IMR-90 (cell line): Measurements from ENCODE around the gene ADAMTS6. TPM values are rescaled to one million over a fixed set of nuclear protein-coding genes. Genes with fewer than 3 reads are reported as not detected.
A peak's percentile ranks its signal among the peaks of the same experiment; 100 is the strongest.

ENCODE experiments used
- ATAC-seq: fragments of 200-7000 bp; cut with Tn5 transposase; 2 replicates; pipeline ENCODE4 v1.9.1; 2020; ENCODE audit warnings: low read depth, mild to moderate bottlenecking, moderate library complexity
- BruUV-seq: library from RNA; stranded (reverse); fragments of 400-500 nt; replicated peaks from 2 replicates; lab custom pipeline; 2021; lab: Mats Ljungman, UMichigan
- CTCF ChIA-PET: fragments of 300-600 bp; formaldehyde crosslinking; extraction: SDS; loops from one replicate; lab custom pipeline; 2021; ENCODE audit warnings: antibody characterized with exemption; lab: Yijun Ruan, JAX
- POLR2A ChIA-PET: fragments of 300-600 bp; sonication (Branson Sonifier 250); formaldehyde crosslinking; loops from one replicate; lab custom pipeline; 2022; ENCODE audit warnings: antibody characterized with exemption; ENCODE audit not compliant: unreplicated experiment; lab: Charles Lee
- DNase-seq: peaks from one replicate; pipeline ENCODE4 v3.0.0; 2013
- H2AFZ ChIP-seq: replicated peaks from 2 replicates; pipeline ENCODE3; 2013; ENCODE audit warnings: low read length, mild to moderate bottlenecking; ENCODE audit not compliant: poor library complexity
- H2AK5ac ChIP-seq: 2 replicates; pipeline ENCODE4 v1.6.1; 2013; ENCODE audit warnings: low read depth, low read length, inconsistent platforms
- H2AK9ac ChIP-seq: replicated peaks from 2 replicates; pipeline ENCODE3; 2013; ENCODE audit warnings: mild to moderate bottlenecking, low read depth, low read length, moderate library complexity; ENCODE audit not compliant: poor library complexity
- H2BK120ac ChIP-seq: 2 replicates; pipeline ENCODE4 v1.6.1; 2013; ENCODE audit warnings: low read depth, low read length, inconsistent platforms
- H2BK15ac ChIP-seq: 3 replicates; pipeline ENCODE4 v1.6.1; 2013; ENCODE audit warnings: low read depth, low read length, inconsistent platforms
- H2BK20ac ChIP-seq: 2 replicates; pipeline ENCODE4 v1.6.1; 2013; ENCODE audit warnings: low read depth, mild to moderate bottlenecking, inconsistent platforms, low read length, moderate library complexity
- H2BK5ac ChIP-seq: 2 replicates; pipeline ENCODE4 v1.6.1; 2013; ENCODE audit warnings: mild to moderate bottlenecking, low read depth, low read length, inconsistent platforms; ENCODE audit not compliant: poor library complexity, severe bottlenecking
- H3K14ac ChIP-seq: replicated peaks from 2 replicates; pipeline ENCODE4 v1.6.1; 2013; ENCODE audit warnings: low read depth, low read length, inconsistent platforms
- H3K18ac ChIP-seq: 2 replicates; pipeline ENCODE4 v1.6.1; 2013; ENCODE audit warnings: low read depth, low read length, control low read depth
- H3K23ac ChIP-seq: 2 replicates; pipeline ENCODE4 v1.6.1; 2013; ENCODE audit warnings: low read depth, low read length, inconsistent platforms
- H3K27ac ChIP-seq: 2 replicates; pipeline ENCODE4 v1.5.1; 2013; ENCODE audit warnings: mild to moderate bottlenecking, control low read depth, low read length; ENCODE audit not compliant: insufficient read depth
- H3K27me3 ChIP-seq: 2 replicates; pipeline ENCODE4 v1.6.1; 2013; ENCODE audit warnings: low read length; ENCODE audit not compliant: control insufficient read depth, insufficient read depth
- H3K36me3 ChIP-seq: 2 replicates; pipeline ENCODE4 v1.6.1; 2013; ENCODE audit warnings: low read length, mixed read lengths; ENCODE audit not compliant: control insufficient read depth, insufficient read depth
- H3K4ac ChIP-seq: 2 replicates; pipeline ENCODE4 v1.6.1; 2013; ENCODE audit warnings: low read depth, low read length, inconsistent platforms
- H3K4me1 ChIP-seq: 2 replicates; pipeline ENCODE4 v1.6.1; 2013; ENCODE audit warnings: low read length, mixed read lengths; ENCODE audit not compliant: control insufficient read depth, insufficient read depth
- H3K4me2 ChIP-seq: 2 replicates; pipeline ENCODE4 v1.6.1; 2013; ENCODE audit warnings: low read depth, mild to moderate bottlenecking, control low read depth, low read length, moderate library complexity
- H3K4me3 ChIP-seq: 2 replicates; pipeline ENCODE4 v1.5.1; 2013; ENCODE audit warnings: low read depth, mild to moderate bottlenecking, control low read depth, low read length, moderate library complexity; ENCODE audit not compliant: insufficient read depth
- H3K56ac ChIP-seq: 2 replicates; pipeline ENCODE4 v1.6.1; 2013; ENCODE audit warnings: low read length, inconsistent platforms; ENCODE audit not compliant: insufficient read depth; ENCODE audit errors: extremely low read depth
- H3K79me1 ChIP-seq, 2 experiments: 2 replicates each; pipeline ENCODE4 v1.6.1; 2013; ENCODE audit warnings: low read length in 2 of 2, inconsistent platforms in 1 of 2, low read depth in 1 of 2
- H3K9ac ChIP-seq: 2 replicates; pipeline ENCODE4 v1.6.1; 2013; ENCODE audit warnings: low read depth, low read length, control low read depth
- H3K9me1 ChIP-seq: 2 replicates; pipeline ENCODE4 v1.6.1; 2013; ENCODE audit warnings: low read length, inconsistent platforms; ENCODE audit not compliant: insufficient read depth
- H3K9me3 ChIP-seq: 2 replicates; pipeline ENCODE4 v1.6.1; 2013; ENCODE audit warnings: low read length; ENCODE audit not compliant: control insufficient read depth, insufficient read depth
- H4K20me1 ChIP-seq: 2 replicates; pipeline ENCODE4 v1.6.1; 2013; ENCODE audit warnings: low read length, inconsistent platforms; ENCODE audit not compliant: insufficient read depth
- H4K5ac ChIP-seq: 2 replicates; pipeline ENCODE4 v1.6.1; 2013; ENCODE audit warnings: mild to moderate bottlenecking, low read depth, low read length, control low read depth
- H4K8ac ChIP-seq, 2 experiments: 2 replicates each; pipeline ENCODE4 v1.6.1; 2013; ENCODE audit warnings: low read depth in 2 of 2, low read length in 2 of 2, control low read depth in 1 of 2, inconsistent platforms in 1 of 2
- H4K91ac ChIP-seq: 2 replicates; pipeline ENCODE4 v1.6.1; 2013; ENCODE audit warnings: low read depth, low read length, inconsistent platforms; ENCODE audit not compliant: insufficient read depth
- ELK1 ChIP-seq: fragments of 150-350 bp; IDR thresholded peaks from 2 replicates; pipeline ENCODE4 v1.6.1; 2016; ENCODE audit warnings: low read depth, mild to moderate bottlenecking, low read length, moderate library complexity, borderline replicate concordance
- WGBS, 2 experiments: methylation state at CpG; one replicate each; pipeline versions ENCODE4 v1.1.5 to v1.1.7; 2013; ENCODE audit warnings: missing lambda C conversion rate in 2 of 2; ENCODE audit not compliant: insufficient read length in 1 of 2; ENCODE audit errors: extremely low coverage in 2 of 2; 5-methylcytosine and 5-hydroxymethylcytosine counted together
- dilution Hi-C: fragments of 300-500 bp; cut with HindIII; formaldehyde crosslinking; loops from one replicate; pipeline ENCODE4 v1.14.3; 2018; ENCODE audit warnings: low sequenced_read_pairs; ENCODE audit not compliant: unreplicated experiment
- in situ Hi-C: fragments of 300-500 bp; cut with MboI; formaldehyde crosslinking; loops from 3 replicates; pipeline ENCODE4 v1.14.3; 2019; ENCODE audit warnings: low sequenced_read_pairs, inconsistent platforms, mixed read lengths
- intact Hi-C: fragments of 100-400 bp; cut with micrococcal nuclease; formaldehyde crosslinking; loops from 2 replicates; pipeline ENCODE4 v1.10.0; 2022
- polyA plus RNA-seq, 3 experiments: library from polyadenylated mRNA; depleted of rRNA; stranded (reverse); fragments of >200 nt; gene quantifications; 2 replicates each; pipeline ENCODE4 v1.2.3, GENCODE V29; 2012; ENCODE audit warnings: low replicate concordance in 1 of 3
- total RNA-seq: library from RNA; depleted of rRNA; stranded (reverse); fragments of >200 nt; gene quantifications from 2 replicates; pipeline ENCODE4 v1.2.3, GENCODE V29; 2012

Gene ADAMTS6
- total and polyA plus RNA-seq, 2 of the 4 experiments (the other 2 are of a cell fraction), result 23.9 to 173 TPM

- H3K14ac ChIP-seq, result no peak overlapping the region
- H3K4me3 ChIP-seq, result no peak overlapping the region
- peak overlapping the region; percentile 98 for H2BK5ac ChIP-seq
- H3K4me2 ChIP-seq, result no peak overlapping the region
- H3K4ac ChIP-seq, result no peak overlapping the region
- no peak overlapping the region for H3K9ac ChIP-seq
- CTCF ChIA-PET, result no interaction called here
- no peak overlapping the region for H3K27ac ChIP-seq
- no peak for TF ChIP-seq ELK1
- no peak overlapping the region for H2AK5ac ChIP-seq
- H2AFZ ChIP-seq, result no peak overlapping the region
- no CpG with 5 or more reads among the region's 1 CpG for WGBS, 2 experiments
- H3K18ac ChIP-seq, result no peak overlapping the region
- peaks cover 4% of the 10 kb centered on the region for H3K9me1 ChIP-seq
- H2BK120ac ChIP-seq, result peak overlapping the region; percentile 32; the same call in 1 of the 2 replicates
- H3K9me3 ChIP-seq, result no peaks in the 10 kb centered on the region
- H3K23ac ChIP-seq, result no peak overlapping the region
- 0 out of 3 replicates have a peak overlapping the region, but pooled peaks have one; percentile 57 for H2BK15ac ChIP-seq
- ATAC-seq (no peak), DNase-seq (no peak)
- H4K5ac ChIP-seq, result no peak overlapping the region
- BruUV-seq, result no TSS peak
- no peak overlapping the region for H2AK9ac ChIP-seq
- no peaks in the 10 kb centered on the region; the same call in 1 of the 2 replicates for H3K36me3 ChIP-seq
- intact Hi-C loops, result no loop called here
- H3K4me1 ChIP-seq, result peaks cover 3% of the 10 kb centered on the region; the same call in 1 of the 2 replicates
- H4K91ac ChIP-seq, result no peak overlapping the region
- no peaks in the 10 kb centered on the region for H3K27me3 ChIP-seq
- no peak overlapping the region for H2BK20ac ChIP-seq
- peak overlapping the region; percentile 75 to 79; a peak in 1 of 4 replicates for H4K8ac ChIP-seq
- dilution Hi-C loops, result no loop called here
- in situ Hi-C loops, result no loop called here
- POLR2A ChIA-PET, result no interaction called here
- peaks cover 17 to 19% of the 10 kb centered on the region in 2 experiments for H3K79me1 ChIP-seq
- no peaks in the 10 kb centered on the region for H4K20me1 ChIP-seq
- H3K56ac ChIP-seq, result no peak overlapping the region
Measured at GRCh38 chr5:65161655-65162054, 320.1 kb downstream of the ADAMTS6 start.
